Measurements from ENCODE around the gene LYPD8.

DNA sequence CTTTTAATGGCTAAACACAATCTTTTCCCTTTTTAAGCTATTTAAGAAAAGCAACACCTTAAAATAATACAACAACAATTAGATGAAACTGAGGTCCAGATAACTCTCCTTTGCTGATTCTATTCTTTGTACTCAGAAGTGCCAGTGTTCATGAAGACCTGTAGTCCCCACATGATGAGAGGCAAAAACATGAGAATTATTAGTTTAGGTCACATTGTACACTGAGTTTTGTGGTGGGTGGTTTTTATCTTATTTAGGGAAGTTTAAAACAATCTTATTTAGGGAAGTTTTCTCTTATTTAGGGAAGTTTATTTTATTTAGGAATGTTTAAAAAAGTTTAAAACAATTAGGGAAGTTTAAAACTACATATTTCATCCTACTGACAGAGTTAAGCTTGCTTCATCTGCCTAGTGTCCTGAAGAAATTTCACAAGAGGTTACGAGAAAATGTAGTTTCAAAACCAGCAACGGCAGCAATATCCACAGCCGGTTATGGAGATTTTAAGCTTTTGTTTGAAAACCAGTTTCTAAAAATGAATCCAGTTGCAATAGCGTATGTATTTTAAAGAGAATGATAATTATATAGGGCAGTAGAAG is 45.2 kb downstream of the LYPD8 start:
- TF ChIP-seq, protein P1, sequence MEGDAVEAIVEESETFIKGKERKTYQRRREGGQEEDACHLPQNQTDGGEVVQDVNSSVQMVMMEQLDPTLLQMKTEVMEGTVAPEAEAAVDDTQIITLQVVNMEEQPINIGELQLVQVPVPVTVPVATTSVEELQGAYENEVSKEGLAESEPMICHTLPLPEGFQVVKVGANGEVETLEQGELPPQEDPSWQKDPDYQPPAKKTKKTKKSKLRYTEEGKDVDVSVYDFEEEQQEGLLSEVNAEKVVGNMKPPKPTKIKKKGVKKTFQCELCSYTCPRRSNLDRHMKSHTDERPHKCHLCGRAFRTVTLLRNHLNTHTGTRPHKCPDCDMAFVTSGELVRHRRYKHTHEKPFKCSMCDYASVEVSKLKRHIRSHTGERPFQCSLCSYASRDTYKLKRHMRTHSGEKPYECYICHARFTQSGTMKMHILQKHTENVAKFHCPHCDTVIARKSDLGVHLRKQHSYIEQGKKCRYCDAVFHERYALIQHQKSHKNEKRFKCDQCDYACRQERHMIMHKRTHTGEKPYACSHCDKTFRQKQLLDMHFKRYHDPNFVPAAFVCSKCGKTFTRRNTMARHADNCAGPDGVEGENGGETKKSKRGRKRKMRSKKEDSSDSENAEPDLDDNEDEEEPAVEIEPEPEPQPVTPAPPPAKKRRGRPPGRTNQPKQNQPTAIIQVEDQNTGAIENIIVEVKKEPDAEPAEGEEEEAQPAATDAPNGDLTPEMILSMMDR (conservative IDR thresholded peaks at IDR 0.05), result no peak
- no peak for TF ChIP-seq ZFX (IDR thresholded peaks at IDR 0.05)

Measured in C4-2B (cell line).